CD8-positive, alpha-beta memory T cell (primary cell): Measurements from ENCODE around the gene NCOA3. TPM values are rescaled to one million over a fixed set of nuclear protein-coding genes. Genes with fewer than 3 reads are reported as not detected.

ENCODE experiments used
- CTCF ChIA-PET: fragments of 350-600 bp; sonication (Branson Sonifier 250); formaldehyde crosslinking; loops from one replicate; lab custom pipeline; 2021; ENCODE audit warnings: antibody characterized with exemption; lab: Charles Lee
- POLR2A ChIA-PET: fragments of 350-600 bp; sonication (Branson Sonifier 250); formaldehyde crosslinking; loops from one replicate; lab custom pipeline; 2021; ENCODE audit warnings: antibody characterized with exemption; lab: Charles Lee
- DNase-seq, 5 donors: peaks; one replicate each; pipeline versions ENCODE4 v3.0.0 to v3.0.0-alpha.2; 2020 to 2022; ENCODE audit warnings: mixed read lengths in 1 of 5
- H3K27ac ChIP-seq: one replicate; pipeline ENCODE4 v1.7.0; 2013; ENCODE audit warnings: low read depth, mild to moderate bottlenecking, low read length, moderate library complexity
- H3K27me3 ChIP-seq: 2 replicates; pipeline ENCODE4 v1.7.0; 2013; ENCODE audit warnings: low read length, mild to moderate bottlenecking; ENCODE audit not compliant: insufficient read depth, poor library complexity, severe bottlenecking
- H3K36me3 ChIP-seq: 2 replicates; pipeline ENCODE4 v1.7.0; 2013; ENCODE audit warnings: mild to moderate bottlenecking, low read length, moderate library complexity; ENCODE audit not compliant: insufficient read depth
- H3K4me1 ChIP-seq: 2 replicates; pipeline ENCODE4 v1.7.0; 2013; ENCODE audit warnings: mild to moderate bottlenecking, low read length, moderate library complexity; ENCODE audit not compliant: insufficient read depth
- H3K4me3 ChIP-seq: 2 replicates; pipeline ENCODE4 v1.7.0; 2013; ENCODE audit warnings: mild to moderate bottlenecking, low read length
- H3K9me3 ChIP-seq: 2 replicates; pipeline ENCODE4 v1.7.0; 2013; ENCODE audit warnings: mild to moderate bottlenecking, low read length
- H3K27ac Mint-ChIP-seq, 8 donors: one replicate each; pipeline ENCODE4 v1.8.0; 2020 to 2021; ENCODE audit warnings: mixed read lengths in 8 of 8, mild to moderate bottlenecking in 6 of 8, inconsistent platforms in 3 of 8, moderate library complexity in 3 of 8
- H3K27me3 Mint-ChIP-seq, 2 donors: one replicate each; pipeline ENCODE4 v1.8.0; 2020 to 2021; ENCODE audit warnings: mixed read lengths in 2 of 2, mild to moderate bottlenecking in 1 of 2, moderate library complexity in 1 of 2
- H3K36me3 Mint-ChIP-seq, 3 donors: one replicate each; pipeline ENCODE4 v1.8.0; 2020 to 2021; ENCODE audit warnings: mixed read lengths in 3 of 3, inconsistent platforms in 1 of 3, mild to moderate bottlenecking in 1 of 3
- H3K4me1 Mint-ChIP-seq, 3 donors: one replicate each; pipeline ENCODE4 v1.8.0; 2020 to 2021; ENCODE audit warnings: mixed read lengths in 3 of 3, inconsistent platforms in 1 of 3, mild to moderate bottlenecking in 1 of 3
- H3K4me3 Mint-ChIP-seq, 7 donors: one replicate each; pipeline ENCODE4 v1.8.0; 2020 to 2021; ENCODE audit warnings: mixed read lengths in 7 of 7, mild to moderate bottlenecking in 6 of 7, moderate library complexity in 4 of 7, inconsistent platforms in 2 of 7
- H3K9me3 Mint-ChIP-seq, 5 donors: one replicate each; pipeline ENCODE4 v1.8.0; 2020 to 2022; ENCODE audit warnings: mixed read lengths in 5 of 5, mild to moderate bottlenecking in 3 of 5, moderate library complexity in 2 of 5, inconsistent platforms in 1 of 5
- polyA plus RNA-seq: library from polyadenylated mRNA; unstranded; fragments of 300-500 nt; fragmentation: Illumina TruSeq; gene quantifications from one replicate; pipeline ENCODE4 v1.2.3, GENCODE V29; 2021
- total RNA-seq, 2 experiments: library from RNA; stranded (reverse); gene quantifications; one replicate each; pipeline ENCODE4 v1.2.3, GENCODE V29; 2021

NCOA3 gene
- total and polyA plus RNA-seq, 3 experiments from 2014 or later = 23.8 to 93.8 (median 92.4) TPM

DNA sequence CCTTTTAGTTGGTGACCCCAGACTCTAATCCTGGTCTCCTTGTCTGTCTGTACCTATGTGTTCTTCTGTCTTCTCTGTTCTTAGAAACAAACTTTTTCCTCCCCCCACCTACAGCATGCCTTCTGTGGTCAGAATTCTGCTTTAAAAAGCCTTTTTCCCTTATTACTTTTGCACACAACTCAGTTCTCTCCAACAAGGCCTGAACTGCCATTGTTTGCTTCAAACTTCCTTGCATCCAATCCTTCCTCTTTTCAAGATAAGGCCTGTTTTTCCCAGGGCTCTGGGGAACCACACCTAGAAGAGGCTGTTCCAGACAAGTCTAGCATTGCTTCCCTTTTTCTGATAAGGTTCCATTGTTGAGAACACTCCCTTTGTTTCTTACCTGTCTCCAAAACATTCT, 22.2 kb upstream of the NCOA3 start:
- H3K4me1 ChIP-seq = no peaks in the 10 kb centered on the region
- no peak overlapping the region for H3K27ac ChIP-seq
- H3K4me1 Mint-ChIP-seq = no peaks in the 10 kb centered on the region
- DNase-seq = no peak
- no peaks in the 10 kb centered on the region for H3K27me3 ChIP-seq
- H3K9me3 Mint-ChIP-seq = no peaks in the 10 kb centered on the region
- no peak overlapping the region for H3K4me3 ChIP-seq
- H3K36me3 Mint-ChIP-seq = no peaks in the 10 kb centered on the region
- H3K27ac Mint-ChIP-seq = peak overlapping the region in 2 of 8 donors; percentile 67 to 73
- ChIA-PET POLR2A (no interaction called here), CTCF (no interaction called here)
- no peaks in the 10 kb centered on the region for H3K9me3 ChIP-seq
- no peak overlapping the region for H3K4me3 Mint-ChIP-seq
- H3K36me3 ChIP-seq = no peaks in the 10 kb centered on the region
- no peaks in the 10 kb centered on the region for H3K27me3 Mint-ChIP-seq

DNA sequence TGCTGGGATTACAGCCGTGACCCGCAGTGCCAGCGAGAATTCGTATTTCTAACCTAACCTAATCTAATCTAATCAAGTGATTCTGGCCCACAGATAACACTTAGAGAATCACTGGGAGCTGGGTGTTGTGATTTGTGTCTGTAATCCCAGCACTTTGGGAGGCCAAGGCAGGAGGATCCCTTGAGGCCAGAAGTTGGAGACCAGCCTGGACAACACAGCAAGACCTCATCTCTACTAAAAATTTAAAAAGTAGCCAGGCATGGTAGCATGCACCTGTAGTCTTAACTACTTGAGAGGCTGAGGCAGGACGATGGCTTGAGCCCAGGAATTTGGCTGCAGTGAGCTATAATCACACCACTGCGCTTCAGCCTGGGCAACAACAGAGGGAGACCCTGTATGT, 21.4 kb upstream of the NCOA3 start:
- POLR2A ChIA-PET = no interaction called here
- CTCF ChIA-PET = no interaction called here
- no peak overlapping the region for H3K27ac ChIP-seq

DNA sequence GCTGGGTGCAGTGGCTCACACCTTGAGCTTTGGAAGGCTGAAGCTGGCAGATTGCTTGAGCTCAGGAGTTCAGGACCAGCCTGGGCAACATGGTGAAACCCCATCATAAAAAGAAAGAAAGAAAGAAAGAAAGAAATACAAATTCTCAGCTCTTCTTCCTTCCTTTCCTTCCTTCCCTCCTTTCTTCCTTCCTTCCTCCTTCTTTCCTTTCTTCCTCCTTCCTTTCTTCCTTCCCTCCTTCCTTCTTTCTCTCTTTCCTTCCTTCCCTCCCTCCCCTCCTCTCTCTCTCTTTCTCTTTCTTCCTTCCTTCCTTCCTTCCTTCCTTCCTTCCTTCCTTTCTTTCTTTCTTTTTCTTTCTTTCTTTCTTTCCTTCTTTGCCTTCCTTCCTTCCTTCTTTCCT, 21.0 kb upstream of the NCOA3 start:
- H3K4me1 Mint-ChIP-seq = peaks cover 0 to 5% (median 0%) of the 10 kb centered on the region in 3 donors
- H3K27me3 Mint-ChIP-seq = no peaks in the 10 kb centered on the region
- no peaks in the 10 kb centered on the region for H3K27me3 ChIP-seq
- no peak overlapping the region for H3K4me3 Mint-ChIP-seq
- no peaks in the 10 kb centered on the region for H3K9me3 Mint-ChIP-seq
- CTCF ChIA-PET = no interaction called here
- no peaks in the 10 kb centered on the region for H3K9me3 ChIP-seq
- no peak overlapping the region for H3K4me3 ChIP-seq
- H3K27ac Mint-ChIP-seq = peak overlapping the region in 1 of 8 donors; percentile 66
- H3K36me3 Mint-ChIP-seq = no peaks in the 10 kb centered on the region
- no peak for DNase-seq
- no peak overlapping the region for H3K27ac ChIP-seq
- POLR2A ChIA-PET = no interaction called here
- H3K4me1 ChIP-seq = no peaks in the 10 kb centered on the region
- H3K36me3 ChIP-seq = no peaks in the 10 kb centered on the region

More for the DNA sequence above, 21.4 kb upstream of the NCOA3 start:
- no peak for DNase-seq
- no peaks in the 10 kb centered on the region for H3K9me3 Mint-ChIP-seq
- peaks cover 0 to under 1% (median 0%) of the 10 kb centered on the region in 3 donors for H3K4me1 Mint-ChIP-seq
- H3K4me1 ChIP-seq = no peaks in the 10 kb centered on the region
- no peak overlapping the region for H3K4me3 Mint-ChIP-seq
- H3K4me3 ChIP-seq = no peak overlapping the region
- no peak overlapping the region for H3K27ac Mint-ChIP-seq
- no peaks in the 10 kb centered on the region for H3K27me3 ChIP-seq
- no peaks in the 10 kb centered on the region for H3K36me3 Mint-ChIP-seq
- no peaks in the 10 kb centered on the region for H3K9me3 ChIP-seq
- no peaks in the 10 kb centered on the region for H3K27me3 Mint-ChIP-seq
- no peaks in the 10 kb centered on the region for H3K36me3 ChIP-seq

DNA sequence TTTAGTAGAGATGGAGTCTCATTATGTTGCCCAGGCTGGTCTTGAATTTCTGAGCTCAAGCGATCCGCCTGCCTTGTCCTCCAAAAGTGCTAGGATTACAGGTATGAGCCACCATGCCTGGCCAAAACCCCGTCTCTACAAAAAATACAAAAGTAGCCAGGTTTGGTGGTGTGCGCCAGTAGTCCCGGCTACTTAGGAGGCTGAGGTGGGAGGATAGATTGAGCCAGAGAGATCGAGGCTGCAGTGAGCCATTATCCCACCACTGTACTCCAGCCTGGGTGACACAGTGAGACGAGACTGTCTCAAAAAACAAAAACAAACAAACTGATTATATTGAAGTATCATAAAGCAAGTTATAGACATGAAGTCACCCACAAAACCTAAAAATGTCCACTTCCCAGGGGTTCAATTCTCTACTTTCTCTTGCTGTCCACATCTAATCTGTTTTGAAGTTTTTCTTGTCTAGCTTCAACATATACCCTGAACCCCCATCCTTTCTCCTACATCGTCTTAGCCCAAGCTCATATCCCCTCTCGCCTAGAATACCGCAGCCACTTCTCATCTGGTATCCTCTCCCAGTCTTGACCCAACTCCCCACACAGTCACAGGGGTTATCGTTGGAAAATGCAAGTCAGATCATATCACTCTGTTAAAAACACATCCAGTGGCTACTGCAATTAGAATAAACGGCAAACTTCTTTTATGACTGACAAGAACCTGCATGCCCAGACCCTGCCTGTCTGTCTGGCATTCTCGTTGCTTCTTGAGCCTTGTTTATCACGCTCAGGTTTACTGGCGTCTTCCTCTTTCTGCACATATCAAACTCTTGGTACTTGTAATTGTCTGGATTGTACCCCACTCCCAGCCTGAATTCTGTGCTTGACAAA, 20.1 kb upstream of the NCOA3 start:
- Mint-ChIP-seq H3K36me3 (no peaks in the 10 kb centered on the region), H3K27ac (peak overlapping the region in 2 of 8 donors; percentile 3 to 18), H3K27me3 (no peaks in the 10 kb centered on the region), H3K4me1 (peaks cover 0 to 8% (median 1%) of the 10 kb centered on the region in 3 donors), H3K4me3 (no peak overlapping the region), H3K9me3 (no peaks in the 10 kb centered on the region)
- Histone ChIP-seq H3K9me3 (no peaks in the 10 kb centered on the region), H3K36me3 (no peaks in the 10 kb centered on the region), H3K4me3 (no peak overlapping the region), H3K27me3 (no peaks in the 10 kb centered on the region), H3K4me1 (no peaks in the 10 kb centered on the region), H3K27ac (no peak overlapping the region)
- ChIA-PET CTCF (no interaction called here), POLR2A (no interaction called here)
- no peak for DNase-seq

DNA sequence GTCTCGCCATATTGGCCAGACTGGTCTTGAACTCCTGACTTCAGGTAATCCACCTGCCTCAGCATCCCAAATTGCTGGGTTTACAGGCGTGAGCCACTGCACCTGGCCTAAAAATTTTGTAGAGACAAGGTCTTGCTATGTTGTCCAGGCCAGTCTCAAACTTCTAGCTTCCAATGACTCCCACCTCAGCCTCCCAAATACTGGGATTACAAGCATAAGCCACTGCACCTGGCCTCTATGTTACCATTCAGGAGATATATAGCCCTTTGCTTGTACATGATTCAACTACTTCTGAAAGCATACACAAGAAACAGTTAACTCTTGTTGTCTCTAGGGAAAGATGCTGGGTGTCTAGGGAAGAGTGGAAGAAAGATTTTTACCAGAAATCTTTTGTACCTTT, 19.0 kb upstream of the NCOA3 start:
- DNase-seq = no peak
- Mint-ChIP-seq H3K27me3 (no peaks in the 10 kb centered on the region), H3K4me3 (no peak overlapping the region), H3K27ac (no peak overlapping the region), H3K4me1 (peaks cover 11 to 19% (median 11%) of the 10 kb centered on the region in 3 donors), H3K9me3 (no peaks in the 10 kb centered on the region), H3K36me3 (no peaks in the 10 kb centered on the region)
- ChIA-PET POLR2A (no interaction called here), CTCF (no interaction called here)
- peaks cover 9% of the 10 kb centered on the region for H3K4me1 ChIP-seq
- no peaks in the 10 kb centered on the region for H3K27me3 ChIP-seq
- H3K9me3 ChIP-seq = no peaks in the 10 kb centered on the region
- H3K27ac ChIP-seq = no peak overlapping the region
- H3K4me3 ChIP-seq = no peak overlapping the region
- H3K36me3 ChIP-seq = no peaks in the 10 kb centered on the region

DNA sequence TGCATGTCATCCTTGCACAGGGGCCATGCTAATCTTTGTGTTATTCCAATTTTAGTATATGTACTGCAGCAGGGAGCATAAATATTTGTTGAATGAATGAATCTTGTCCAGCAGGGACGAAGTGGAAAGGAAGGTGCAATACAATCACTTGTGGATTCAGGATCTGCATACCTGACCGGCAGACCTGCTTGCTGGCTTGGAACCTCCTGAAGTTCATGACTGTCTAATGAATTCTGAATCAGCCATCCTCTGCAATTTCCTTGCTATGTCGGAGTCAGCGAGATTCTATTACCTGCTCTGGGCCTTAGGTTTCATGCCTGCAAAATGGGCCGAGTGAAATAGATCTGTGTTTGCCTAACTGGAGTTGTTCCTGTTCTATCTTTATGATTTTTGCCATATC, 17.4 kb upstream of the NCOA3 start:
- no peaks in the 10 kb centered on the region for H3K27me3 ChIP-seq
- CTCF ChIA-PET = no interaction called here
- no peak overlapping the region for H3K4me3 ChIP-seq
- H3K36me3 ChIP-seq = no peaks in the 10 kb centered on the region
- H3K4me1 Mint-ChIP-seq = peaks cover 17 to 35% (median 25%) of the 10 kb centered on the region in 3 donors
- H3K27me3 Mint-ChIP-seq = no peaks in the 10 kb centered on the region
- no peaks in the 10 kb centered on the region for H3K9me3 ChIP-seq
- H3K9me3 Mint-ChIP-seq = no peaks in the 10 kb centered on the region
- no peaks in the 10 kb centered on the region for H3K36me3 Mint-ChIP-seq
- peak overlapping the region in 1 of 8 donors; percentile 23 for H3K27ac Mint-ChIP-seq
- no peak overlapping the region for H3K27ac ChIP-seq
- POLR2A ChIA-PET = no interaction called here
- peaks cover 15% of the 10 kb centered on the region for H3K4me1 ChIP-seq
- no peak overlapping the region for H3K4me3 Mint-ChIP-seq
- DNase-seq = no peak

DNA sequence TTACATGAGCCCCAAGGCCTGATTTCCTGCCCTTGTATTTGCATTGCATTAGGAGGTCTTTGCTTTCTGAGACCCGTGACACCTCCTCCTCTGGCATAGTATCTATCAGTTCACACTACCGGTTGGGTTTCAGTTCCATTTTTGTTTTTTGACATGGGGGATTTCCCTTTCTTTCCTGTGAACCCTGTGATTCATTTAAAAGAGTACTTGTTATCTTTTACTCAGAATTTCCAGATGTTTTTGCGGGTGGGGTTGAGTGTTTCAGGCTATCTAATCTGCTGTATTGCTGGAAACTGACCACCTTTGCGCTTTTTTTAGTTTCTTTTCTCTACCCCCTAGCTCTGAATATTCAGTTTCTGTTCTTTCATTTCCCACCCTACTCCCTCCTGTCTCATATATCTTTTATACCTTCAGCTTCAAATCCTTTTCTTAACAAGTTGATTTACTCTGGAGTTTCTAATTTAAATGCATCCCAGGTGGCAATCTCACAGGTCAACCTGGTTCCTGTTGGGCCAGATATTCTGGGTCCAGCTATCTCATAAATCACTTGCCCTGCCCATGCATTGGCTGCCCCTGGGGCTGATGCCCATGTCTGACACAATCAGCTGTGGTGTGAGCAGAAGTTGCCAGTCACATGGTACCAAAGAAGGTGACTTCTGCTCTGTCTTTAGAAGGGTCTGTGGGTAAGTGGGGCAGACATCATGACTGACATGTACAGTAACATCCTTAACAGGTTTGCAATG, 14.3 kb upstream of the NCOA3 start:
- peak; percentile 37 to 76 (median 70) for DNase-seq
- Histone ChIP-seq H3K4me3 (no peak overlapping the region), H3K9me3 (no peaks in the 10 kb centered on the region), H3K27me3 (no peaks in the 10 kb centered on the region), H3K4me1 (peaks cover 23% of the 10 kb centered on the region), H3K27ac (peak overlapping the region; percentile 63), H3K36me3 (no peaks in the 10 kb centered on the region)
- no peaks in the 10 kb centered on the region for H3K27me3 Mint-ChIP-seq
- peak overlapping the region; percentile 2 to 81 (median 67) for H3K4me3 Mint-ChIP-seq
- peak overlapping the region; percentile 80 to 95 (median 89) for H3K27ac Mint-ChIP-seq
- POLR2A ChIA-PET = interaction anchor here (1.9 kb wide), 1 partner anchor 14 kb away, joined by 18 read pairs; the partner anchor contains the start of gene NCOA3
- H3K36me3 Mint-ChIP-seq = no peaks in the 10 kb centered on the region
- peaks cover 22 to 41% (median 39%) of the 10 kb centered on the region in 3 donors for H3K4me1 Mint-ChIP-seq
- no peaks in the 10 kb centered on the region for H3K9me3 Mint-ChIP-seq
- CTCF ChIA-PET = interaction anchor here (1.1 to 1.4 kb wide), 2 partner anchors 15 to 134 kb away, joined by 3 to 12 read pairs; partner anchors contain the start of gene NCOA3

DNA sequence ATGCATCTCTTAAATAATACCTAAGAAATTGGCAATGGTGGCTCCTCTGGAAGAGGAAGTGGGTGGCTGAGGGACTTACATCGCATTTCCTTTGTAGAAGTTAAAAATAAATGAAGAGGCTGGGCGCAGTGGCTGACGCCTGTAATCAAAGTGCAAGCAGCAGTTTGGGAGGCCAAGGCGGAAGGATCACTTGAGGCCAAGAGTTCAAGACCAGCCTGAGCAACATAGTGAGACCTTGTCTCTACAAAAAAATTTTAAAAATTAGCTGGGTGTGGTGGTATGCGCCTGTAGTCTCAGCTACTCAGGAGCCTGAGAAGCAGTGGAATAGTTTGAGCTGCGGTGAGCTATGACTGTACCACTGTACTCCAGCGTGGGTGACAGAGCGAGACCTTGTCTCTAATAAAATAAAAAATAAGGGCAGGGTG, 12.2 kb upstream of the NCOA3 start:
- Mint-ChIP-seq H3K4me3 (peak overlapping the region in 5 of 7 donors; percentile 4 to 57 (median 44)), H3K4me1 (peaks cover 27 to 58% (median 51%) of the 10 kb centered on the region in 3 donors), H3K36me3 (no peaks in the 10 kb centered on the region), H3K27me3 (no peaks in the 10 kb centered on the region), H3K9me3 (no peaks in the 10 kb centered on the region), H3K27ac (peak overlapping the region; percentile 79 to 94 (median 89))
- peak; percentile 27 to 76 (median 51) for DNase-seq
- Histone ChIP-seq H3K27me3 (no peaks in the 10 kb centered on the region), H3K4me3 (no peak overlapping the region), H3K9me3 (no peaks in the 10 kb centered on the region), H3K27ac (no peak overlapping the region), H3K4me1 (peaks cover 35% of the 10 kb centered on the region), H3K36me3 (no peaks in the 10 kb centered on the region)
- ChIA-PET CTCF (no interaction called here), POLR2A (no interaction called here)
